H9 (cell line): ENCODE data around the gene TP73. TPM values are rescaled to one million over a fixed set of nuclear protein-coding genes. Genes with fewer than 3 reads are reported as not detected.

Experiments
- DNase-seq: peaks from one replicate; pipeline ENCODE4 v3.0.0-alpha.2; 2017
- H2AFZ ChIP-seq: one replicate; pipeline ENCODE4 v1.6.1; 2013; ENCODE audit warnings: mild to moderate bottlenecking, low read length, control low read depth, moderate library complexity
- H2AK5ac ChIP-seq: 2 replicates; pipeline ENCODE4 v1.6.1; 2013; ENCODE audit warnings: low read length, control low read depth, mixed read lengths; ENCODE audit not compliant: insufficient read length
- H2BK120ac ChIP-seq: one replicate; pipeline ENCODE4 v1.6.1; 2013; ENCODE audit warnings: low read depth, mild to moderate bottlenecking, low read length, control low read depth, inconsistent platforms; ENCODE audit not compliant: poor library complexity, severe bottlenecking
- H2BK12ac ChIP-seq: 2 replicates; pipeline ENCODE4 v1.6.1; 2013; ENCODE audit warnings: low read length, control low read depth, mixed read lengths, low read depth; ENCODE audit not compliant: insufficient read length
- H2BK15ac ChIP-seq: 2 replicates; pipeline ENCODE4 v1.6.1; 2013; ENCODE audit warnings: low read depth, low read length, control low read depth
- H2BK20ac ChIP-seq: one replicate; pipeline ENCODE4 v1.6.1; 2013; ENCODE audit warnings: low read depth, mild to moderate bottlenecking, low read length, control low read depth, inconsistent platforms; ENCODE audit not compliant: poor library complexity, severe bottlenecking
- H2BK5ac ChIP-seq: 2 replicates; pipeline ENCODE4 v1.6.1; 2013; ENCODE audit warnings: low read length, control low read depth, mixed read lengths; ENCODE audit not compliant: insufficient read length
- H3K14ac ChIP-seq: 2 replicates; pipeline ENCODE4 v1.6.1; 2013; ENCODE audit warnings: low read length, control low read depth; ENCODE audit not compliant: insufficient read depth
- H3K18ac ChIP-seq: 2 replicates; pipeline ENCODE4 v1.6.1; 2013; ENCODE audit warnings: low read depth, mild to moderate bottlenecking, mixed read lengths, low read length, control low read depth; ENCODE audit not compliant: insufficient read length
- H3K23ac ChIP-seq: 2 replicates; pipeline ENCODE4 v1.6.1; 2013; ENCODE audit warnings: low read length, control low read depth, mixed read lengths, low read depth; ENCODE audit not compliant: insufficient read length
- H3K23me2 ChIP-seq: 2 replicates; pipeline ENCODE4 v1.6.1; 2013; ENCODE audit warnings: low read depth, mild to moderate bottlenecking, mixed read lengths, low read length, control low read depth; ENCODE audit not compliant: insufficient read length, poor library complexity, severe bottlenecking
- H3K27ac ChIP-seq: 2 replicates; pipeline ENCODE4 v1.5.1; 2013; ENCODE audit warnings: low read length, control low read depth, mixed read lengths, low read depth; ENCODE audit not compliant: insufficient read length
- H3K27me3 ChIP-seq: 2 replicates; pipeline ENCODE4 v1.6.1; 2013; ENCODE audit warnings: low read length, control low read depth, inconsistent platforms; ENCODE audit not compliant: insufficient read depth
- H3K4ac ChIP-seq: 2 replicates; pipeline ENCODE4 v1.6.1; 2013; ENCODE audit warnings: low read depth, mild to moderate bottlenecking, control low read depth, inconsistent platforms, low read length, moderate library complexity
- H3K4me1 ChIP-seq: 2 replicates; pipeline ENCODE4 v1.6.1; 2013; ENCODE audit warnings: low read length, control low read depth, inconsistent platforms; ENCODE audit not compliant: insufficient read depth
- H3K4me2 ChIP-seq: 2 replicates; pipeline ENCODE4 v1.6.1; 2013; ENCODE audit warnings: low read length, control low read depth, mixed read lengths; ENCODE audit not compliant: insufficient read length, insufficient read depth
- H3K56ac ChIP-seq: 2 replicates; pipeline ENCODE4 v1.6.1; 2013; ENCODE audit warnings: low read depth, mild to moderate bottlenecking, mixed read lengths, low read length, control low read depth; ENCODE audit not compliant: insufficient read length
- H3K79me1 ChIP-seq: 2 replicates; pipeline ENCODE4 v1.6.1; 2013; ENCODE audit warnings: low read depth, mild to moderate bottlenecking, moderate library complexity, low read length, control low read depth, inconsistent platforms; ENCODE audit not compliant: insufficient read depth, poor library complexity, severe bottlenecking
- H3K79me2 ChIP-seq: 2 replicates; pipeline ENCODE4 v1.6.1; 2013; ENCODE audit warnings: low read length, control low read depth, inconsistent platforms; ENCODE audit not compliant: insufficient read depth
- H3K9ac ChIP-seq: 2 replicates; pipeline ENCODE4 v1.6.1; 2013; ENCODE audit warnings: low read length, control low read depth, mixed read lengths; ENCODE audit not compliant: insufficient read length; ENCODE audit errors: extremely low read depth
- H3K9me3 ChIP-seq: one replicate; pipeline ENCODE4 v1.6.1; 2013; ENCODE audit warnings: low read depth, low read length, inconsistent platforms; ENCODE audit not compliant: control insufficient read depth
- H3T11ph ChIP-seq: one replicate; pipeline ENCODE4 v1.6.1; 2013; ENCODE audit warnings: mild to moderate bottlenecking, low read length, control low read depth, inconsistent platforms
- H4K20me1 ChIP-seq: one replicate; pipeline ENCODE4 v1.6.1; 2013; ENCODE audit not compliant: control insufficient read depth, insufficient read length, insufficient read depth
- H4K5ac ChIP-seq: 2 replicates; pipeline ENCODE4 v1.6.1; 2013; ENCODE audit warnings: low read depth, mild to moderate bottlenecking, mixed read lengths, low read length, control low read depth; ENCODE audit not compliant: insufficient read length
- H4K8ac ChIP-seq: replicated peaks from 2 replicates; pipeline ENCODE4 v1.6.1; 2013; ENCODE audit warnings: low read length, control low read depth, mixed read lengths, low read depth; ENCODE audit not compliant: insufficient read length
- H4K91ac ChIP-seq: 2 replicates; pipeline ENCODE4 v1.6.1; 2013; ENCODE audit warnings: low read depth, mild to moderate bottlenecking, moderate library complexity, mixed read lengths, low read length, control low read depth; ENCODE audit not compliant: insufficient read length
- H3K27ac Mint-ChIP-seq, 3 experiments: 2 replicates in 2 of 3; 3 replicates in 1 of 3; pipeline ENCODE4 v1.8.0; 2020 to 2021; ENCODE audit warnings: mixed read lengths in 3 of 3, mild to moderate bottlenecking in 1 of 3, moderate library complexity in 1 of 3
- H3K27me3 Mint-ChIP-seq: 2 replicates; pipeline ENCODE4 v1.8.0; 2021; ENCODE audit warnings: low read depth, mild to moderate bottlenecking, moderate library complexity, mixed read lengths
- H3K36me3 Mint-ChIP-seq, 3 experiments: 2 replicates in 2 of 3; 3 replicates in 1 of 3; pipeline ENCODE4 v1.8.0; 2020 to 2021; ENCODE audit warnings: low read depth in 3 of 3, mixed read lengths in 3 of 3; ENCODE audit not compliant: insufficient read depth in 1 of 3
- H3K4me1 Mint-ChIP-seq, 2 experiments: 2 replicates each; pipeline ENCODE4 v1.8.0; 2020; ENCODE audit warnings: mixed read lengths in 2 of 2
- H3K4me3 Mint-ChIP-seq, 2 experiments: 2 replicates in 1 of 2; 3 replicates in 1 of 2; pipeline ENCODE4 v1.8.0; 2020 to 2021; ENCODE audit warnings: mild to moderate bottlenecking in 2 of 2, mixed read lengths in 2 of 2, moderate library complexity in 1 of 2
- H3K9me3 Mint-ChIP-seq, 2 experiments: 2 replicates in 1 of 2; 3 replicates in 1 of 2; pipeline ENCODE4 v1.8.0; 2020; ENCODE audit warnings: mild to moderate bottlenecking in 2 of 2, mixed read lengths in 2 of 2, moderate library complexity in 1 of 2
- WGBS: extraction: QIAGEN DNeasy Blood & Tissue Kit; methylation state at CpG from one replicate; pipeline ENCODE4 v1.1.7; 2013; ENCODE audit warnings: missing lambda C conversion rate, low lambda C conversion rate, mixed read lengths; ENCODE audit not compliant: insufficient read length; ENCODE audit errors: extremely low coverage; 5-methylcytosine and 5-hydroxymethylcytosine counted together
- total RNA-seq: library from RNA; stranded (reverse); gene quantifications from 2 replicates; pipeline ENCODE4 v1.2.1, GENCODE V29; 2021
- TF ChIP-seq, protein P1 (sequence below): fragments of 200-600 bp; sonication (generic); conservative IDR thresholded peaks from 3 replicates; pipeline ENCODE4 v1.8.0; 2021; ENCODE audit warnings: antibody characterized with exemption, mild to moderate bottlenecking

Gene TP73
- total RNA-seq, 1 experiment from 2014 or later, result 4.7 TPM

DNA sequence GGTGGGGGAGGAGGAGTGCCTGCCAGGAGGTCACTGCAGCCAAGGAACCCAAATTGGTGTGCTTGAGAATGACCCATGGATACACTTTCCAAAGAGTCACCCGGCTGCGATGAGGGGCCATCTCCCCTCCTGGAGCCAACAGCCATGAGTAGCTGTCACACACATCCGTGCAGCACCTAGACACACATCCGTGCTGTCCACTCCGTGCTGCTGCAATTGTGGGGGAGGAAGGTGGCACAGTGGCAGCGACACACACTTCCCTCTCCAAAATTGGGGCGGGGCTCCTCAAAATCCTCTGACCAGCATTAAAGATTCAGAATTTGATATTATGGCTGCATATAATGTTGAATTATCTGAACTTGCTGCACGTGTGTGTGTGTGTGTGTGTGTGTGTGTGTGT lies 15.8 kb downstream of the TP73 start:
- no peak overlapping the region for H4K8ac ChIP-seq
- H2BK15ac ChIP-seq, result no peak overlapping the region
- no peak overlapping the region for H2BK12ac ChIP-seq
- no peak overlapping the region for H2BK5ac ChIP-seq
- H3K4me2 ChIP-seq, result no peak overlapping the region
- no peak overlapping the region for H3T11ph ChIP-seq
- no peak for DNase-seq
- TF ChIP-seq, protein P1, sequence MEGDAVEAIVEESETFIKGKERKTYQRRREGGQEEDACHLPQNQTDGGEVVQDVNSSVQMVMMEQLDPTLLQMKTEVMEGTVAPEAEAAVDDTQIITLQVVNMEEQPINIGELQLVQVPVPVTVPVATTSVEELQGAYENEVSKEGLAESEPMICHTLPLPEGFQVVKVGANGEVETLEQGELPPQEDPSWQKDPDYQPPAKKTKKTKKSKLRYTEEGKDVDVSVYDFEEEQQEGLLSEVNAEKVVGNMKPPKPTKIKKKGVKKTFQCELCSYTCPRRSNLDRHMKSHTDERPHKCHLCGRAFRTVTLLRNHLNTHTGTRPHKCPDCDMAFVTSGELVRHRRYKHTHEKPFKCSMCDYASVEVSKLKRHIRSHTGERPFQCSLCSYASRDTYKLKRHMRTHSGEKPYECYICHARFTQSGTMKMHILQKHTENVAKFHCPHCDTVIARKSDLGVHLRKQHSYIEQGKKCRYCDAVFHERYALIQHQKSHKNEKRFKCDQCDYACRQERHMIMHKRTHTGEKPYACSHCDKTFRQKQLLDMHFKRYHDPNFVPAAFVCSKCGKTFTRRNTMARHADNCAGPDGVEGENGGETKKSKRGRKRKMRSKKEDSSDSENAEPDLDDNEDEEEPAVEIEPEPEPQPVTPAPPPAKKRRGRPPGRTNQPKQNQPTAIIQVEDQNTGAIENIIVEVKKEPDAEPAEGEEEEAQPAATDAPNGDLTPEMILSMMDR, result no peak
- no peak overlapping the region for H3K4ac ChIP-seq
- no peaks in the 10 kb centered on the region for H4K20me1 ChIP-seq
- H2BK120ac ChIP-seq, result no peak overlapping the region
- H4K91ac ChIP-seq, result no peak overlapping the region
- no peaks in the 10 kb centered on the region for H3K79me2 ChIP-seq
- H2AK5ac ChIP-seq, result no peak overlapping the region
- peaks cover 21 to 43% of the 10 kb centered on the region in 2 experiments for H3K4me1 Mint-ChIP-seq
- no peaks in the 10 kb centered on the region for H3K9me3 ChIP-seq
- H3K9ac ChIP-seq, result no peak overlapping the region
- H3K18ac ChIP-seq, result no peak overlapping the region
- peaks cover 46% of the 10 kb centered on the region for H3K27me3 Mint-ChIP-seq
- no peaks in the 10 kb centered on the region for H3K36me3 Mint-ChIP-seq
- H3K27ac Mint-ChIP-seq, result no peak overlapping the region
- H2AFZ ChIP-seq, result no peak overlapping the region
- H4K5ac ChIP-seq, result no peak overlapping the region
- H3K14ac ChIP-seq, result no peak overlapping the region
- H3K4me3 Mint-ChIP-seq, result no peak overlapping the region
- H3K9me3 Mint-ChIP-seq, result no peaks in the 10 kb centered on the region
- no peak overlapping the region for H2BK20ac ChIP-seq
- no peak overlapping the region for H3K23ac ChIP-seq
- H3K4me1 ChIP-seq, result no peaks in the 10 kb centered on the region
- WGBS, result no CpG with 5 or more reads among the region's 8 CpGs
- no peak overlapping the region for H3K56ac ChIP-seq
- no peaks in the 10 kb centered on the region for H3K23me2 ChIP-seq
- H3K27ac ChIP-seq, result no peak overlapping the region
- no peaks in the 10 kb centered on the region; the same call in 1 of the 2 replicates for H3K27me3 ChIP-seq
- H3K79me1 ChIP-seq, result no peaks in the 10 kb centered on the region
